Measurements from ENCODE around the gene DGAT2.
A peak's percentile ranks its signal among the peaks of the same experiment; 100 is the strongest.

Gene DGAT2

DNA sequence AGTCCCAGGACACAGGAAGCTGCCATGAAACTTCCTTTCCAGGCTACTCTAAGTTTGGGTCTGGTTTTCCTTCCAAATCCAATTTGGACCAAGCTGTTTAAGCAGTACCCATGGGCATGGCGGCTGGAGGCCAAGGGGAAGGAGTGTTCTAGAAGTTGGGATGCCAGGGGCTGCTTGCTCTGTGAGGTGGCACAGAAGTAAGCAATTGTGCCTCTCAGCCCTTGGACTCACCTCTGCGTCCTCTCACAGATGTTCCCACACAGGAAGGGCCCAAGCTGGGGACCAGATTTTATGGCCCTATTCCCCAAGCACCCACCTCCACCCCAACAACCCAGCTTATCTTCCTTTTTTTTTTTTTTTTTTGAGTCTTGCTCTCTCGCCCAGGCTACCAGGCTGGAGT lies 3.5 kb upstream of the DGAT2 start:
- no peaks in the 10 kb centered on the region; the same call in 1 of the 2 replicates for H3K9me3 ChIP-seq (ENCODE audit: control insufficient read depth, insufficient read depth, low read length)
- peaks cover 14% of the 10 kb centered on the region; the same call in 1 of the 2 replicates for H3K4me1 ChIP-seq (ENCODE audit: insufficient read depth, low read length)
- H3K36me3 ChIP-seq (ENCODE audit: insufficient read depth, low read length): no peaks in the 10 kb centered on the region
- H3K9ac ChIP-seq (ENCODE audit: low read depth, low read length): no peak overlapping the region

DNA sequence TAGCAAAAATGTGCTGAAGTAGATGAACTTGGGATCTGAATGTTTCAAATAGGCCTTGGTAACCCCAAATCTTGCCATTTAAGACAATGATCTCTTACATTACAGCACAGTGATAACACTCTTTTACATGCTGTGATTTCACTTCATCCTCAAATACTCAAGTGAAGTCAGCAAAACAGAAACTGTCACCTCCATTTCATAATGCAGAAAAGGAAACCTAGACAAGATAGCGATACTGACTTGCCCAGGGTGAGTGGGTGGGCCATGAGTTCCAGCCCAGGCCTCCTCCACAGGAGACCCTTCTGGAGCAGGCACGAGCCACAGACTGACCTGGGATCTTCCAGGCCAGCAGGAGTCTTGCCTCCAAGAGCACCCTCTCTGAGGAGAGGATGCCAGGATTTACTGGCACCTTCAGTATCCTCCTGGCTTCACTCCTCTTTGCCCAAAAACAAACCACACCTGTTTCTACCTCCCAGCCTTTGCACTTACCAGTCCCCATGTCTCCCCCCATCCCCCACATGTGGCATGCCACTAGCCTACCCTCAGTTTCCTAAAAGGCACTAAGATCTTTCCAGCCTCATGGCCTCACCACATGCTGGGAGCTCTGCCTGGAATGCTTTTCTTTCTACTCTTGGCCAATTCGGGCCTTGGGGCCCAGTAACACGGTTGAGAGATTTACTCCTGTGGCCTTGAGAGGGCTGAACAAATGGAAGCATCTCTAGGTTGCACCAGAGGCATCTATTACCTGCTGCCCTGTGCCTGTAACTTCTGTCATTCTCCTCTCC lies 1.9 kb upstream of the DGAT2 start:
- Histone ChIP-seq H3K9ac (ENCODE audit: low read depth, low read length) (no peak overlapping the region), H3K36me3 (ENCODE audit: insufficient read depth, low read length) (no peaks in the 10 kb centered on the region), H3K9me3 (ENCODE audit: control insufficient read depth, insufficient read depth, low read length) (no peaks in the 10 kb centered on the region; the same call in 1 of the 2 replicates), H3K4me1 (ENCODE audit: insufficient read depth, low read length) (peaks cover 4% of the 10 kb centered on the region; the same call in 1 of the 2 replicates)

GRCh38 chr11:75767228-75767572 lies 1.4 kb upstream of the DGAT2 start:
- peaks cover 4% of the 10 kb centered on the region; the same call in 1 of the 2 replicates for H3K4me1 ChIP-seq (ENCODE audit: insufficient read depth, low read length)
- no peaks in the 10 kb centered on the region; the same call in 1 of the 2 replicates for H3K9me3 ChIP-seq (ENCODE audit: control insufficient read depth, insufficient read depth, low read length)
- H3K9ac ChIP-seq (ENCODE audit: low read depth, low read length): no peak overlapping the region
- H3K36me3 ChIP-seq (ENCODE audit: insufficient read depth, low read length): no peaks in the 10 kb centered on the region

DNA sequence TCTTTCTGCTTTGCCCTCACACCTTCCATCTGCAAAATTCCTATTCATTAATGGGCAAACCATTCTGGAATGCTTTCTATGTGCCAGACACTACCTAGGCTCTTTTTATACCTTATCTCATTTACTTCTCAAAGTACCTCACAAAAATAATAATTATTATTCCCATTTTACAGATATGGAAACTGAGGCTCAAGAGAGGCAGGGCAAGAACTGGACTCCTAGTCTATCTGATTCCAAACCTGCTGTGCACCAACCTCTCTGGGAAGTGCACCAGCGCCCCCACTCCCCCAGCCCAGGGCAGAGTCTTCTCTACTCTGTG lies 826 bp upstream of the DGAT2 start:
- Histone ChIP-seq H3K9me3 (ENCODE audit: control insufficient read depth, insufficient read depth, low read length) (no peaks in the 10 kb centered on the region; the same call in 1 of the 2 replicates), H3K36me3 (ENCODE audit: insufficient read depth, low read length) (no peaks in the 10 kb centered on the region), H3K4me1 (ENCODE audit: insufficient read depth, low read length) (peaks cover 4% of the 10 kb centered on the region; the same call in 1 of the 2 replicates), H3K9ac (ENCODE audit: low read depth, low read length) (no peak overlapping the region; the same call in 1 of the 2 replicates)

GRCh38 chr11:75768909-75769771 lies 562 bp downstream of the DGAT2 start:
- Histone ChIP-seq H3K36me3 (ENCODE audit: insufficient read depth, low read length) (no peaks in the 10 kb centered on the region), H3K9ac (ENCODE audit: low read depth, low read length) (peak overlapping the region; percentile 55; the same call in 1 of the 2 replicates), H3K4me1 (ENCODE audit: insufficient read depth, low read length) (0 out of 2 replicates have a peak, but pooled peaks cover 4% of the 10 kb centered on the region), H3K9me3 (ENCODE audit: control insufficient read depth, insufficient read depth, low read length) (no peaks in the 10 kb centered on the region; the same call in 1 of the 2 replicates)

DNA sequence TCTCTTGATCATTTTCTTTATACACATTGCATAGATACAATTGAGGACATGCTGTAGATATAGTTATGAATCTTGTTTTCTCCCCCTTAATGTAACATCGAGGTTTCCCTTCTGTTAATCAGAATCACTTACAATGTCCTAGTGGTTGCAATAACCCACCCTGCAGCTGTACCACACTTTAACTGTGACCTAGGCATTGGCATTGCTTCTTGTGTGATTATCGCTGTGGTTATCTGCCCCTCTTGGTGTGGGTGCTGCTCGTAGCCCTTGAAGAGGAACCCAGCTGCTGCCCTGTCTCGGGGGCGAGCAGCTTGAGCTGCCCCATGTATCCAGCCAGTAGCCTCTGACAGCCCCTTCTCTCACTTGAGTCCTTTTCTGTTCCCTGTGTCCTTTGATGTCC lies 1.5 kb downstream of the DGAT2 start:
- Histone ChIP-seq H3K36me3 (ENCODE audit: insufficient read depth, low read length) (no peaks in the 10 kb centered on the region), H3K9me3 (ENCODE audit: control insufficient read depth, insufficient read depth, low read length) (no peaks in the 10 kb centered on the region; the same call in 1 of the 2 replicates), H3K9ac (ENCODE audit: low read depth, low read length) (no peak overlapping the region), H3K4me1 (ENCODE audit: insufficient read depth, low read length) (peaks cover 7% of the 10 kb centered on the region; the same call in 1 of the 2 replicates)

DNA sequence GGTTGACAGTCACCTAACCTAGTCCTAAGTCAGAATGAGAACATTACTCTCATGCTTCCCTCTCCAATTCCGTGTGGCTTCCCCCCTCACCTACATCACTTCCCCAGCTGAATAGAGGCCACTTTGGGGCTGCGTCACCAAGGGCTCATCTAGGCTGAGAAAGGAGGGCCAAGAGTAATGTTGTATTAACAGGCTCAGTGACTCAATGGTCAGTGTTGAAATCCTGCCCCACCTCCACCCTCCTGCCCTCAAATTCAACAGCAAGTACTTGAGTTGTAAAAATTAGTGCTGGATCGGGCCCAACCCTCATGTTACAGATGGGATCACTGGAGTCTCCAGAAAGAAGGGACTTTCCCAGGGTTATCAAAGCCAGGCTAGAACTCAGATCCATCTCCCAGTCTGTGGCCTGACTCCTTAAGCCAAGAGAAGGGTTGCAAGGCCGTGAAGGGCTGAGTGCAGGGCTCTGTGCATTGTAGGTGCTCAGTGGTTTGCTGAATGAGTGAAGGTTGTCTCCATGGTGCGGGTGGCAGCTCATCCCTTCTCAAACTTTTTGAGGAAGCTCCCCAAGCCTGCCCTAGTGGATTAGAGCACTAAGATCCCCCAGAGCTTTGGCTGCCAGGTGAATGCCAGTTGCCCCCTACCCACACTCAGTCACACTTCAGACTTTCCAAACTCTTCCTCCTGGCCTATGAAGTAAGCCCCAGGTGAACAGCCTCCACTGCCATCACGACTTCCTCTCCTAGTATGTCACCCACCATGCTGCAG lies 3.2 kb downstream of the DGAT2 start:
- H3K9ac ChIP-seq (ENCODE audit: low read depth, low read length): no peak overlapping the region
- H3K36me3 ChIP-seq (ENCODE audit: insufficient read depth, low read length): no peaks in the 10 kb centered on the region
- no peaks in the 10 kb centered on the region; the same call in 1 of the 2 replicates for H3K9me3 ChIP-seq (ENCODE audit: control insufficient read depth, insufficient read depth, low read length)
- peaks cover 8% of the 10 kb centered on the region for H3K4me1 ChIP-seq (ENCODE audit: insufficient read depth, low read length)

DNA sequence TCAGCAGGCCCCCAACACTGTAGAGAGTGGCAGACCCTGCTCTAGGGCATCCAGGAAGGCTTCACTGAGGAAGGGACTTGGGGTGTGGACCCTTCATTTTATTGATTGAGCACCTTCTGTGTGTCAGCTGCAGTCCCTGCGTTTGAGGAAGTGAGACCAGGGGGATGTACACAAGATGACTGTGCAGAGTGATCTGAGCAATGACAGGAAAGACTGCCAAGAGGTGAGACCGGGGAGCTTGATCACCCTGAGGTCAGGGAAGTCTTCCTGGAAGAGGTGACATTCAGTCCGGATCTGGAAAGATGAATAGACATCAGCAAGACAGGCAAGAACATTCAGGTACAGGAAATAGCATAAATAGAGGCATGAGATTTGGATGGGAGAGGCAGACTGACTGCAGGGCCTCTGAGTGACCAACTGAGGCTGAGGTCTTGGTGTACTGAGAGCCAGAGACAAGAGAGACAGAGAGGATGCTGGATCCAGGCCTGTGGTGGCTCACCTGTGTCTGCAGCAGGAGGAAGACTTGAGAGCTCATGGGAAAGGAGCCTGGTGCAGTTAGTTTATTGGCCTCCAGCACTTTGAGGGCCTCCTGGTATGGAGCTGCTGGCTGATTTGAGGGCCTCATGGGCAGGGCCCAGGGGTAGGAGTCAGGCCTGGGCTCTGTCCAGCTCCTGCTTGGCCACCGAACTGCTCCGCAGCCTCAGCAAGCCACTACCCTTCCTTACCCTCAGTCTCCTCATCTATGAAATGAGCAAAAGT lies 5.2 kb downstream of the DGAT2 start:
- Histone ChIP-seq H3K4me1 (ENCODE audit: insufficient read depth, low read length) (peaks cover 4% of the 10 kb centered on the region), H3K9ac (ENCODE audit: low read depth, low read length) (no peak overlapping the region), H3K9me3 (ENCODE audit: control insufficient read depth, insufficient read depth, low read length) (no peaks in the 10 kb centered on the region), H3K36me3 (ENCODE audit: insufficient read depth, low read length) (no peaks in the 10 kb centered on the region)

DNA sequence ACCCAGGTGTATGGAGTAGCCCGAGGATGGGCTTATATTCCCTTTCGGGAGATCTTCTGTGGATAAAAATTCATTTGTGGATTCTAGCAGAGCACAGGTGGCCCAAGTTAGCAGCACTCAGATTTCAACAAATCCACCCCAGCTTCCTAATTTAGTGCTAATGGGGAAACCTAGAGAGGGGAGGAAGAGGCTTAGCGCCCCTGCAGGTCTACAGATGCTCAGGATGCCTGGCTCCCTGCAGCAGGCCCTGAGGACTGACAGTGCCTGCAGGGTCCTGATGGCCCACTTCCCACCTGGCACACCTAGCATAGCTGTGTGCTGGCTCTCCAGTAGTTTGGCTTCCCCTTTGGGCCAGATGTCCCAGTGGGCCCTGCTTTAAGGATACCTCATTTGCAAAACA lies 6.5 kb downstream of the DGAT2 start:
- Histone ChIP-seq H3K4me1 (ENCODE audit: insufficient read depth, low read length) (peaks cover 4% of the 10 kb centered on the region), H3K9ac (ENCODE audit: low read depth, low read length) (no peak overlapping the region), H3K9me3 (ENCODE audit: control insufficient read depth, insufficient read depth, low read length) (no peaks in the 10 kb centered on the region), H3K36me3 (ENCODE audit: insufficient read depth, low read length) (no peaks in the 10 kb centered on the region)

GRCh38 chr11:75776546-75776945 lies 8.0 kb downstream of the DGAT2 start:
- H3K36me3 ChIP-seq (ENCODE audit: insufficient read depth, low read length): no peaks in the 10 kb centered on the region
- H3K9ac ChIP-seq (ENCODE audit: low read depth, low read length): no peak overlapping the region
- H3K9me3 ChIP-seq (ENCODE audit: control insufficient read depth, insufficient read depth, low read length): no peaks in the 10 kb centered on the region
- H3K4me1 ChIP-seq (ENCODE audit: insufficient read depth, low read length): peaks cover 4% of the 10 kb centered on the region

GRCh38 chr11:75777461-75778110 lies 9.0 kb downstream of the DGAT2 start:
- Histone ChIP-seq H3K9me3 (ENCODE audit: control insufficient read depth, insufficient read depth, low read length) (no peaks in the 10 kb centered on the region), H3K4me1 (ENCODE audit: insufficient read depth, low read length) (peaks cover 4% of the 10 kb centered on the region), H3K36me3 (ENCODE audit: insufficient read depth, low read length) (no peaks in the 10 kb centered on the region), H3K9ac (ENCODE audit: low read depth, low read length) (no peak overlapping the region)

- H3K4me1 ChIP-seq (ENCODE audit: insufficient read depth, low read length): peaks cover 4% of the 10 kb centered on the region
- no peaks in the 10 kb centered on the region for H3K9me3 ChIP-seq (ENCODE audit: control insufficient read depth, insufficient read depth, low read length)
- H3K36me3 ChIP-seq (ENCODE audit: insufficient read depth, low read length): no peaks in the 10 kb centered on the region
- H3K9ac ChIP-seq (ENCODE audit: low read depth, low read length): no peak overlapping the region
These were observed 10.4 kb downstream of the DGAT2 start for GRCh38 chr11:75778962-75779361.

DNA sequence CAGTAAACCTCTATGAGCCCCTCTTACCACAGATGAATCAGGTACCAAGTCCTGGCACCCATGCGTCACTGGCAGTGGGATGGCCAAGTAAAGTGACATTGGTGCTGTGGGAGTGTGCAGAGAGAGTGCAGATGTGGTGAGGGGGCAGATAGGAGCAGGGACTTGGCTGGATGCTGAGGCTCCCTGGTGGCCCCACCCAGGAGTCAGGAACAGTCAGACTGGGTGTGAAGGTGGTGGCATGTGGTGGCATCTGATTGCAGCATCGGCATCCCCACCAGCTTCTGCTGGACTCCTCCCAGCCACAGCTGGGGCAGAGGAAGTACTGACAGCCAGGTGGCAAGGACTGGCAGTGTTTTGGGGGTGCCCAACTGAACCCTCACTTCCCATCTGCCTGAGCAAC lies 11.4 kb downstream of the DGAT2 start:
- Histone ChIP-seq H3K4me1 (ENCODE audit: insufficient read depth, low read length) (peaks cover 3% of the 10 kb centered on the region), H3K9ac (ENCODE audit: low read depth, low read length) (no peak overlapping the region), H3K36me3 (ENCODE audit: insufficient read depth, low read length) (no peaks in the 10 kb centered on the region), H3K9me3 (ENCODE audit: control insufficient read depth, insufficient read depth, low read length) (no peaks in the 10 kb centered on the region)
